ENCODE measurements around the gene PLPP3.

PLPP3 gene

DNA sequence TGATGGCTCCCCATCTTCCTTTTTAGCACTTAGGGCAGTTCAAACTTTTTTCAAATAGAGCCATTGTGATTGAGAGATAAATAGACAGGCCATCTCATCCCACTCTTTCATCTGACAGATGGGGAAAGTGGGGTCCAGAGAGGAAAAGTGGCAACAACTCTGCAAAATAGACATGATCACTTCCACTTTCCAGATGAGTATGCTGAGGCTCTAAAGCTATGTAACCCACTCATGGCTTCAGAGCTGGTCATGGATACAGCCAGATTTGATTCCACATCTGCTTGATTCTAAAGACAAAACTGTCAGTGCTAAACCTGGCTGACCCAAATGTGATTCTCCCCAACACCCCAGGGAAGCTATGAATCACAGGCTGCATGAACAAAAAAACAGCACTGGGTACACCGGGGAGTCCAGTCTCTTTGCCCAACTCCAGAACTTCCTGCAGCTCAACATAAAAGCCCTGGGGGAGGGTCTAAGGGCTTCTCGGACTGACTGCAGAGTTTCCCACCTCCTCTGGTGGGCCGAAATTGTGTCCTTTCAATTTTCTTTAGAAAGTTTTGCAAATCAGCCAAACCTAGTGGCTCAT lies 59.3 kb downstream of the PLPP3 start:
- H3K27ac ChIP-seq (ENCODE audit: low read depth, low read length): no peak overlapping the region
- H3K23ac ChIP-seq (ENCODE audit: low read length): no peak overlapping the region
- H3K4me2 ChIP-seq (ENCODE audit: low read length): no peak overlapping the region
- H4K8ac ChIP-seq (ENCODE audit: low read depth, low read length): no peak overlapping the region
- H2AFZ ChIP-seq (ENCODE audit: insufficient read depth, low read length, poor library complexity): no peak overlapping the region
- no CpG with 5 or more reads among the region's 3 CpGs for WGBS (ENCODE audit: extremely low coverage, insufficient coverage, insufficient read length)
- H3K14ac ChIP-seq (ENCODE audit: low read length): no peak overlapping the region
- no peak for DNase-seq
- no peak overlapping the region for H2BK5ac ChIP-seq (ENCODE audit: low read depth, low read length, poor library complexity)
- H2BK12ac ChIP-seq (ENCODE audit: low read length): no peak overlapping the region
- H3K4ac ChIP-seq (ENCODE audit: low read depth, low read length): no peak overlapping the region
- H4K91ac ChIP-seq (ENCODE audit: low read depth, low read length): no peak overlapping the region
- H2AK5ac ChIP-seq (ENCODE audit: low read length): no peak overlapping the region
- H4K12ac ChIP-seq (ENCODE audit: low read depth, low read length): no peak overlapping the region
- peaks cover 21 to 67% of the 10 kb centered on the region in 2 experiments for H3K36me3 ChIP-seq (ENCODE audit: control insufficient read depth in 1 of 2, insufficient read depth in 2 of 2, low read length in 2 of 2)
- H3K79me2 ChIP-seq (ENCODE audit: control insufficient read depth, insufficient read depth, low read length, poor library complexity): peaks cover 4% of the 10 kb centered on the region
- H2BK120ac ChIP-seq (ENCODE audit: insufficient read depth, low read length, poor library complexity): no peak overlapping the region
- peaks cover 35 to 41% of the 10 kb centered on the region in 2 experiments for H3K4me1 ChIP-seq (ENCODE audit: control insufficient read depth in 1 of 2, insufficient read depth in 2 of 2, low read length in 2 of 2)
- H3K18ac ChIP-seq (ENCODE audit: low read length): no peak overlapping the region
- H3K27me3 ChIP-seq (ENCODE audit: insufficient read depth, low read length): no peaks in the 10 kb centered on the region
- H3K9ac ChIP-seq (ENCODE audit: low read length): no peak overlapping the region
- H3K4me3 ChIP-seq (ENCODE audit: low read depth, low read length): no peak overlapping the region
- no peaks in the 10 kb centered on the region for H3K9me3 ChIP-seq (ENCODE audit: insufficient read depth, low read depth, low read length)
- peaks cover 13% of the 10 kb centered on the region for H3K79me1 ChIP-seq (ENCODE audit: low read length)

DNA sequence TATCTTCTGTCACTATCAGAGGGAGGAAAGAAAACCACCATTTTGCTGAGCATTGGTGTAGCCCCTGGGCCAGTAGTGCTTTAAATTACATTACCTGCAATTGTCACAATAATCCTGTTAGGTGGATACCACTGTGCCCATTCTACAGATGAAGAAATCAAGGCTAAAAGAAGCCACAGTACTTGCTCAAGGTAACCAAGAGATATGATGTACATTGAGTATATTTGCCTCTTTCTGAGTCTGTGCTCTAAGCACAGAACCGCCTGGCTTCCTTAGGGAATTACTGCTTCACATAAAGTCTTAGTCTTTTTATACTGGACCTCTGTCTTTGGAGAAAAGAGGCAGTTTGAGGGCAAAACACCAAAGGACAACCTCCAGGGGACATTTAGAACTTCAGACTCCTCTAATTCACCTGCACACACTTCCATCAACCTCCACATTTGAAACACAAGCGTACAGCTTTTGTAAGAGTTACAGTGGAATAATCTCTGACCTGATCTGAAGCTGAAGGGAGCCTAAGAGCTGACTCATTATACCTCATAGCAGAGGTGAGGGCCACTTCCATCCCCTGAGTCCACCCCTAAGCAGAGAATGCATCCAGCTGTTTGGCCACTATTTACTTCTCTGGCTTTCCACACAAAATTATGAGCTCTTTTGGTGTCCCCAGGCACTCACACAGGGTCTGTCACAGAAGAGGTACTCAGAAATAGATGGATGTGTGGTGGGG lies 61.8 kb downstream of the PLPP3 start:
- no peak overlapping the region for H3K9ac ChIP-seq (ENCODE audit: low read length)
- no peak overlapping the region for H2BK120ac ChIP-seq (ENCODE audit: insufficient read depth, low read length, poor library complexity)
- no peak overlapping the region for H4K91ac ChIP-seq (ENCODE audit: low read depth, low read length)
- peaks cover 13% of the 10 kb centered on the region for H3K79me1 ChIP-seq (ENCODE audit: low read length)
- no peaks in the 10 kb centered on the region for H3K27me3 ChIP-seq (ENCODE audit: insufficient read depth, low read length)
- peak overlapping the region; percentile 80 for H3K27ac ChIP-seq (ENCODE audit: low read depth, low read length)
- no peaks in the 10 kb centered on the region for H3K9me3 ChIP-seq (ENCODE audit: insufficient read depth, low read depth, low read length)
- H3K4ac ChIP-seq (ENCODE audit: low read depth, low read length): no peak overlapping the region
- peak overlapping the region; percentile 37 for H3K4me2 ChIP-seq (ENCODE audit: low read length)
- no peak overlapping the region for H4K12ac ChIP-seq (ENCODE audit: low read depth, low read length)
- no peak overlapping the region for H3K18ac ChIP-seq (ENCODE audit: low read length)
- peak; percentile 54 to 77 for DNase-seq
- WGBS (ENCODE audit: extremely low coverage, insufficient coverage, insufficient read length): no CpG with 5 or more reads among the region's 2 CpGs
- H3K4me3 ChIP-seq (ENCODE audit: low read depth, low read length): no peak overlapping the region
- H2AK5ac ChIP-seq (ENCODE audit: low read length): no peak overlapping the region
- peaks cover 4% of the 10 kb centered on the region for H3K79me2 ChIP-seq (ENCODE audit: control insufficient read depth, insufficient read depth, low read length, poor library complexity)
- H4K8ac ChIP-seq (ENCODE audit: low read depth, low read length): no peak overlapping the region
- H3K23ac ChIP-seq (ENCODE audit: low read length): no peak overlapping the region
- no peak overlapping the region for H2BK12ac ChIP-seq (ENCODE audit: low read length)
- no peak overlapping the region for H2AFZ ChIP-seq (ENCODE audit: insufficient read depth, low read length, poor library complexity)
- peaks cover 30 to 40% of the 10 kb centered on the region in 2 experiments for H3K4me1 ChIP-seq (ENCODE audit: control insufficient read depth in 1 of 2, insufficient read depth in 2 of 2, low read length in 2 of 2)
- no peak overlapping the region for H3K14ac ChIP-seq (ENCODE audit: low read length)
- H2BK5ac ChIP-seq (ENCODE audit: low read depth, low read length, poor library complexity): peak overlapping the region; percentile 81
- H3K36me3 ChIP-seq (ENCODE audit: control insufficient read depth in 1 of 2, insufficient read depth in 2 of 2, low read length in 2 of 2): peaks cover 17 to 58% of the 10 kb centered on the region in 2 experiments

DNA sequence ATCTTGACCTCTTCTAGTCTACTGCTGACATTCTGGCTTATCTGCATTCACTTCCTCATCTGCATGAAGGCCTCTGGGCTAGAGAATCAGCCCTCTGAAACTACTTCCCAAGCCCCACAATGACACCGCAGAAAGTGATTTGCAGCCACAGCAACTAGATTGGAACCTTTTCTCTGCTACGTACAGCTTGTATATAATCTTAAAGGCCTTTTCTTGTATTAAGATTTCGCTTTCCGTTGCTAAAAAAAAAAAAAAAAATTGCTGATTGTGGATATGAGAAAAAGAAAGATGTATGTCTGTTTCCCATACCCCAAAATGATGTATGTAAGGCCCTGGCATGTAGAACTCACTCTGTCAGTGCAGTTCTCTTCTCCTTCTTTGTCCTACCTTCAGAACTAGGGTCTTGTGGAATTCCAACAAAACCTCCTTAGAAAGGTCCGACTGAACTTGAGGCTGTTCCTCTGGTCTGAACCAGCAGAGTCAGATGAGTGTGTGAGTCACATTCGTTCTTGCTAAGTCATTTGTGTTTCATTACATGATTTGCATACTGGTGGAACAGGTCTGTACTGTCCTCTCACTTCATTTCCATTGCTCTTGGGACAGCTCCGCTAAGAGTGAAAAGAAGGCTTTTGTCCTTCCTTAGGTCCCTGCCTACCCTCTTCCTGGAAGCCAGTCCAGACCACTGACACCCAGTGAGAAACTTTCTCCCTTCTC lies 62.7 kb downstream of the PLPP3 start:
- peak; percentile 81 to 95 for DNase-seq
- Histone ChIP-seq H3K4me1 (ENCODE audit: control insufficient read depth in 1 of 2, insufficient read depth in 2 of 2, low read length in 2 of 2) (peaks cover 33 to 44% of the 10 kb centered on the region in 2 experiments), H3K9me3 (ENCODE audit: insufficient read depth, low read depth, low read length) (no peaks in the 10 kb centered on the region), H3K36me3 (ENCODE audit: control insufficient read depth in 1 of 2, insufficient read depth in 2 of 2, low read length in 2 of 2) (peaks cover 23 to 60% of the 10 kb centered on the region in 2 experiments), H3K79me1 (ENCODE audit: low read length) (peaks cover 17% of the 10 kb centered on the region), H3K4me2 (ENCODE audit: low read length) (peak overlapping the region; percentile 47), H3K9ac (ENCODE audit: low read length) (no peak overlapping the region), H3K79me2 (ENCODE audit: control insufficient read depth, insufficient read depth, low read length, poor library complexity) (peaks cover 4% of the 10 kb centered on the region), H2BK120ac (ENCODE audit: insufficient read depth, low read length, poor library complexity) (no peak overlapping the region), H3K27me3 (ENCODE audit: insufficient read depth, low read length) (no peaks in the 10 kb centered on the region), H2BK5ac (ENCODE audit: low read depth, low read length, poor library complexity) (no peak overlapping the region), H4K12ac (ENCODE audit: low read depth, low read length) (no peak overlapping the region), H2AFZ (ENCODE audit: insufficient read depth, low read length, poor library complexity) (no peak overlapping the region), H3K18ac (ENCODE audit: low read length) (no peak overlapping the region), H3K27ac (ENCODE audit: low read depth, low read length) (peak overlapping the region; percentile 81), H3K23ac (ENCODE audit: low read length) (no peak overlapping the region), H3K4ac (ENCODE audit: low read depth, low read length) (no peak overlapping the region), H3K14ac (ENCODE audit: low read length) (no peak overlapping the region), H4K91ac (ENCODE audit: low read depth, low read length) (no peak overlapping the region), H3K4me3 (ENCODE audit: low read depth, low read length) (no peak overlapping the region), H2BK12ac (ENCODE audit: low read length) (no peak overlapping the region), H4K8ac (ENCODE audit: low read depth, low read length) (no peak overlapping the region), H2AK5ac (ENCODE audit: low read length) (no peak overlapping the region)
- WGBS (ENCODE audit: extremely low coverage, insufficient coverage, insufficient read length): no CpG with 5 or more reads among the region's 7 CpGs

DNA sequence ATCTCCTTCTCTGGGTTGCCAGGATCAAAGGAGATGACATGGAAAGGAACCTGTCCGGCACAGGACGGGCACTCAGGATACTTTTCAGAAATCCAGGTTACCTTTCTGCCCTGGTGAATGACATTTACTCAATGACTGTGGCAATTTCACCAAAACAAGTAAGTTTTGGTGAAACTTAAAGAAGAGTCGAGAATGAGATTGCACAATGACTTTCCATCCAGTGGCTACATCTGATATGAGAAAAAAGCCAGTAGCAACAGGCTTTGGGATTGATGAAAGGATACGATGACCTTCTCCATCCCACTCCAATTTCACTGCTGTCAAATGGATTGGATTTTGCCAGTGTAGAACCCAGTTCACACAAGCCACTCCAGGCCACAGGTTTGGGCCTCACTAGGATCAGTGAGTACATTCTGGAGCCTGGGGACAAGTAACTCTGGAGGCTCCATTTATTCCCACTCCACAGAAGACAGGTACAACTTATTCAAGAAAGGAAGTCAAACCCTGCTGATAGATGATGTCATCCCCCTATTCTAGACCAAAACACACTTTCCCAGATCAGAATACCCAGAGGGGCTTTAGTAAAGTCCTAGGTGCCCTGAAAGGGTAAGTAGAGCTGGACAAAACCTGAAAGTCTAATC lies 63.3 kb downstream of the PLPP3 start:
- WGBS (ENCODE audit: extremely low coverage, insufficient coverage, insufficient read length): no CpG with 5 or more reads among the region's 4 CpGs
- peak overlapping the region; percentile 60 for H3K18ac ChIP-seq (ENCODE audit: low read length)
- H4K12ac ChIP-seq (ENCODE audit: low read depth, low read length): no peak overlapping the region
- H3K4me2 ChIP-seq (ENCODE audit: low read length): peak overlapping the region; percentile 3
- H3K4me1 ChIP-seq (ENCODE audit: control insufficient read depth in 1 of 2, insufficient read depth in 2 of 2, low read length in 2 of 2): peaks cover 37 to 45% of the 10 kb centered on the region in 2 experiments
- peaks cover 19% of the 10 kb centered on the region for H3K79me1 ChIP-seq (ENCODE audit: low read length)
- H2BK12ac ChIP-seq (ENCODE audit: low read length): no peak overlapping the region
- no peak overlapping the region for H4K8ac ChIP-seq (ENCODE audit: low read depth, low read length)
- peak overlapping the region; percentile 30 for H4K91ac ChIP-seq (ENCODE audit: low read depth, low read length)
- no peak overlapping the region for H2AK5ac ChIP-seq (ENCODE audit: low read length)
- H3K79me2 ChIP-seq (ENCODE audit: control insufficient read depth, insufficient read depth, low read length, poor library complexity): peaks cover 4% of the 10 kb centered on the region
- DNase-seq: peak in 1 of 2 donors; percentile 21
- peak overlapping the region; percentile 19 for H3K4ac ChIP-seq (ENCODE audit: low read depth, low read length)
- H3K23ac ChIP-seq (ENCODE audit: low read length): no peak overlapping the region
- H2BK5ac ChIP-seq (ENCODE audit: low read depth, low read length, poor library complexity): peak overlapping the region; percentile 45
- H3K27me3 ChIP-seq (ENCODE audit: insufficient read depth, low read length): no peaks in the 10 kb centered on the region
- H3K36me3 ChIP-seq (ENCODE audit: control insufficient read depth in 1 of 2, insufficient read depth in 2 of 2, low read length in 2 of 2): peaks cover 28 to 62% of the 10 kb centered on the region in 2 experiments
- no peak overlapping the region for H3K4me3 ChIP-seq (ENCODE audit: low read depth, low read length)
- H2AFZ ChIP-seq (ENCODE audit: insufficient read depth, low read length, poor library complexity): no peak overlapping the region
- H3K9me3 ChIP-seq (ENCODE audit: insufficient read depth, low read depth, low read length): no peaks in the 10 kb centered on the region
- peak overlapping the region; percentile 81 for H3K27ac ChIP-seq (ENCODE audit: low read depth, low read length)
- no peak overlapping the region for H2BK120ac ChIP-seq (ENCODE audit: insufficient read depth, low read length, poor library complexity)
- H3K9ac ChIP-seq (ENCODE audit: low read length): no peak overlapping the region
- no peak overlapping the region for H3K14ac ChIP-seq (ENCODE audit: low read length)

All from trophoblast cell (in vitro differentiated cells and primary cell).